Heart left ventricle (tissue), 16 donors: ENCODE results near the gene COPZ1. TPM values are rescaled to one million over a fixed set of nuclear protein-coding genes. Genes with fewer than 3 reads are reported as not detected.

Experiments used
- ATAC-seq, 4 donors: fragments of 200-7000 bp; cut with Tn5 transposase; one replicate each; pipeline ENCODE4 v1.9.1; 2020 to 2022; ENCODE audit warnings: moderate library complexity in 4 of 4, mild to moderate bottlenecking in 3 of 4, moderate number of reproducible peaks in 1 of 4
- DNase-seq, 5 donors: peaks; one replicate each; pipeline ENCODE4 v3.0.0-alpha.2; 2020
- H3K27ac ChIP-seq, 12 donors: fragments of 200-600 bp; sonication (generic) in 4 of 12; one replicate each; pipeline versions ENCODE4 v1.5.0 to v1.8.0; 2016 to 2022; ENCODE audit warnings: mild to moderate bottlenecking in 2 of 12
- H3K27me3 ChIP-seq, 9 donors: fragments of 200-600 bp; sonication (generic) in 2 of 9; one replicate each; pipeline versions ENCODE4 v1.5.1 to v1.8.0; 2016 to 2022; ENCODE audit warnings: mild to moderate bottlenecking in 3 of 9
- H3K36me3 ChIP-seq, 9 donors: fragments of 200-600 bp; sonication (generic) in 2 of 9; one replicate each; pipeline versions ENCODE4 v1.5.0 to v1.8.0; 2018 to 2022; ENCODE audit warnings: mild to moderate bottlenecking in 2 of 9
- H3K4me1 ChIP-seq, 12 donors: fragments of 200-600 bp; sonication (generic) in 4 of 12; one replicate each; pipeline versions ENCODE4 v1.5.0 to v1.8.0; 2016 to 2022; ENCODE audit warnings: mild to moderate bottlenecking in 3 of 12
- H3K4me3 ChIP-seq, 12 donors: fragments of 200-600 bp; sonication (generic) in 4 of 12; one replicate each; pipeline versions ENCODE4 v1.5.0 to v1.8.0; 2017 to 2022; ENCODE audit warnings: mild to moderate bottlenecking in 9 of 12, moderate library complexity in 4 of 12
- H3K9me3 ChIP-seq, 12 donors: fragments of 200-600 bp; sonication (generic) in 4 of 12; one replicate each; pipeline versions ENCODE4 v1.5.0 to v1.8.0; 2016 to 2022; ENCODE audit warnings: mild to moderate bottlenecking in 1 of 12
- POLR2A ChIP-seq, 2 donors: fragments of 450-650 bp; IDR thresholded peaks; one replicate each; pipeline ENCODE4 v1.6.1; 2017; ENCODE audit warnings: antibody characterized with exemption in 2 of 2, mild to moderate bottlenecking in 2 of 2, moderate library complexity in 2 of 2
- WGBS, 4 donors: extraction: QIAGEN DNeasy Blood & Tissue Kit in 2 of 4; methylation state at CpG; one replicate each; pipeline versions ENCODE4 v1.1.5 to v1.1.7; 2013 to 2018; 5-methylcytosine and 5-hydroxymethylcytosine counted together
- intact Hi-C, 10 donors: fragments of 100-400 bp; cut with DNase I; formaldehyde crosslinking; loops; one replicate each; pipeline versions ENCODE4 v1.11.1 to v1.14.2; 2022
- microRNA counts, 2 donors: library from miRNA; unstranded; fragments of <30 nt; microRNA quantifications; one replicate each; lab custom pipeline; 2016
- microRNA-seq, 4 donors: library from miRNA; unstranded; fragments of <30 nt; microRNA quantifications; one replicate each; pipeline versions ENCODE4 to v1.2.0, GENCODE V29; 2017 to 2020
- polyA plus RNA-seq, 2 donors: library from polyadenylated mRNA; stranded (reverse); fragments of 200-250 nt; gene quantifications; one replicate each; pipeline ENCODE4 v1.2.3, GENCODE V29; 2013
- total RNA-seq, 9 donors: library from RNA; depleted of rRNA in 2 of 9; stranded (reverse); fragments of >200 nt in 2 of 9; fragmentation: NEBNext Ultra II Directional in 3 of 9; extraction: Animal tissue kit (Norgen Biotek cat#: 25700) in 3 of 9; gene quantifications; one replicate each; pipeline versions ENCODE4 v1.1.0 to v1.2.4, GENCODE V29; 2016 to 2023
- TF ChIP-seq, protein P1 (sequence below), 12 donors: fragments of 200-600 bp; sonication (generic) in 4 of 12; IDR thresholded peaks; one replicate each; pipeline versions ENCODE4 v1.5.0 to v1.8.0; 2018 to 2022; ENCODE audit warnings: antibody characterized with exemption in 12 of 12, mild to moderate bottlenecking in 5 of 12
- donor health status: ischemic (EF 13 %, LVEDD 7.1; RV severe dilation, severe dysfunction).
- donor health status: healthy with polysubstance abuse.
- donor health status: DM: no; HTN: yes; CAD: no.
- donor health status: DM: no; HTN: no; CAD: no.
- donor health status: ischemic (EF 25% LVEDD 6.9; RV normal size, moderate dysfunction).
- donor health status: ischemic (EF 25% LVEDD 5.7; RV mildly dilated, moderate dysfunction).
- donor health status: healthy.
- donor health status: DM: yes; HTN: yes; CAD: no.
- donor health status: ischemic (EF 35%, LVEDD 5.7; RV mildly dilated, moderate dysfunction).
- donor health status: nonischemic (EF 11% LVEDD 7.7; RV severe dilation, severe dysfunction).
- donor health status: DM: yes; HTN: yes; CAD: no.
- donor health status: PGD.
- donor health status: ischemic (EF 29% LVEDD 5.4; RV normal size, mild dysfunction).
- donor health status: nonischemic (EF 23%, LVEDD 6.1; RV moderate dilation, normal function).

The COPZ1 gene
- total and polyA plus RNA-seq, 11 donors = 77.3 to 146 (median 125) TPM

GRCh38 chr12:54398995-54399793 lies 74.3 kb downstream of the COPZ1 start:
- peaks cover 0 to 20% (median 3%) of the 10 kb centered on the region in 12 donors for H3K4me1 ChIP-seq
- peak; percentile 82 to 92 (median 85) for DNase-seq
- ATAC-seq = peak; percentile 76 to 86 (median 84)
- intact Hi-C loops = loop anchor here in 7 of 10 donors (1.0 to 2.0 kb wide), 2 partner anchors 40 kb away; no protein-coding TSS in a partner anchor
- 75 to 79% (median 78%) methylated on average over 8 of the region's 8 CpGs for WGBS, 4 donors
- H3K27me3 ChIP-seq = no peaks in the 10 kb centered on the region
- peaks cover 0 to 100% (median 97%) of the 10 kb centered on the region in 9 donors for H3K36me3 ChIP-seq
- H3K27ac ChIP-seq = peak overlapping the region in 1 of 12 donors; percentile 73
- no peaks in the 10 kb centered on the region for H3K9me3 ChIP-seq
- TF ChIP-seq, protein P1, sequence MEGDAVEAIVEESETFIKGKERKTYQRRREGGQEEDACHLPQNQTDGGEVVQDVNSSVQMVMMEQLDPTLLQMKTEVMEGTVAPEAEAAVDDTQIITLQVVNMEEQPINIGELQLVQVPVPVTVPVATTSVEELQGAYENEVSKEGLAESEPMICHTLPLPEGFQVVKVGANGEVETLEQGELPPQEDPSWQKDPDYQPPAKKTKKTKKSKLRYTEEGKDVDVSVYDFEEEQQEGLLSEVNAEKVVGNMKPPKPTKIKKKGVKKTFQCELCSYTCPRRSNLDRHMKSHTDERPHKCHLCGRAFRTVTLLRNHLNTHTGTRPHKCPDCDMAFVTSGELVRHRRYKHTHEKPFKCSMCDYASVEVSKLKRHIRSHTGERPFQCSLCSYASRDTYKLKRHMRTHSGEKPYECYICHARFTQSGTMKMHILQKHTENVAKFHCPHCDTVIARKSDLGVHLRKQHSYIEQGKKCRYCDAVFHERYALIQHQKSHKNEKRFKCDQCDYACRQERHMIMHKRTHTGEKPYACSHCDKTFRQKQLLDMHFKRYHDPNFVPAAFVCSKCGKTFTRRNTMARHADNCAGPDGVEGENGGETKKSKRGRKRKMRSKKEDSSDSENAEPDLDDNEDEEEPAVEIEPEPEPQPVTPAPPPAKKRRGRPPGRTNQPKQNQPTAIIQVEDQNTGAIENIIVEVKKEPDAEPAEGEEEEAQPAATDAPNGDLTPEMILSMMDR (IDR thresholded peaks at IDR 0.05) = peak; percentile 97 to 99 (median 99)
- no peak for TF ChIP-seq POLR2A (IDR thresholded peaks at IDR 0.05)
- H3K4me3 ChIP-seq = no peak overlapping the region

GRCh38 chr12:54401119-54401518 lies 76.2 kb downstream of the COPZ1 start:
- DNase-seq = no peak

More at GRCh38 chr12:54401119-54401518, 76.2 kb downstream of the COPZ1 start:
- H3K36me3 ChIP-seq = peaks cover 8 to 100% (median 98%) of the 10 kb centered on the region in 9 donors
- WGBS, 4 donors = 93 to 98% (median 96%) methylated on average over 2 of the region's 2 CpGs
- intact Hi-C loops = loop anchor here in 4 of 10 donors (1.0 to 2.0 kb wide), 3 partner anchors 18 to 38 kb away; partner anchors contain the start of gene ITGA5 (in 1 of the 4)
- peak overlapping the region in 1 of 12 donors; percentile 73 for H3K27ac ChIP-seq
- TF ChIP-seq POLR2A (IDR thresholded peaks at IDR 0.05) = no peak
- TF ChIP-seq, protein P1 (IDR thresholded peaks at IDR 0.05) = no peak
- peaks cover 0 to 13% (median 2%) of the 10 kb centered on the region in 12 donors for H3K4me1 ChIP-seq
- H3K4me3 ChIP-seq = no peak overlapping the region
- no peak for ATAC-seq
- no peaks in the 10 kb centered on the region for H3K27me3 ChIP-seq
- H3K9me3 ChIP-seq = no peaks in the 10 kb centered on the region

MicroRNAs within 50 kb of the gene (microRNA counts, 767-probe panel; counts per million panel counts)
- microRNA hsa-miR-148b-3p (lab: Ali Mortazavi, UCI) = 4,126 to 4,286 counts per million in 2 donors

Small RNA genes lying within 50 kb of the gene (microRNA-seq; reads per million reads assigned to microRNA genes)
- gene MIR148B = 112 to 365 (median 179) reads per million in 4 donors

Other genes starting within 250 kb of the COPZ1 start
- 10 to 100 TPM; 10.5 to 18.9 (median 15.7) TPM for gene SMUG1, start 136.1 kb upstream of the COPZ1 start, total RNA-seq
- 10 to 100 TPM; 13.3 to 21.9 TPM for gene SMUG1, start 136.1 kb upstream of the COPZ1 start, polyA plus RNA-seq
- 10 to 100 TPM; 22.3 to 59.5 (median 49.4) TPM for gene CBX5, start 45.0 kb upstream of the COPZ1 start, total RNA-seq
- gene CBX5, start 45.0 kb upstream of the COPZ1 start, polyA plus RNA-seq = 10 to 100 TPM; 18.4 to 32.1 TPM
- gene HNRNPA1, start 44.4 kb upstream of the COPZ1 start, total RNA-seq = 100 to 1,000 TPM; 129 to 565 (median 396) TPM
- gene HNRNPA1, start 44.4 kb upstream of the COPZ1 start, polyA plus RNA-seq = 100 to 1,000 TPM; 315 to 735 TPM
- 1 to 10 TPM in 2 of 9 donors, under 1 TPM in 5, not detected in 2; 0.21 to 1.7 (median 0.63) TPM for gene NFE2, start 24.1 kb upstream of the COPZ1 start, total RNA-seq
- gene NFE2, start 24.1 kb upstream of the COPZ1 start, polyA plus RNA-seq = under 1 TPM; 0.38 to 0.51 TPM
- 1 to 10 TPM in 2 of 9 donors, under 1 TPM in 2, not detected in 5; 0.21 to 4.4 (median 0.94) TPM for gene GPR84, start 39.4 kb downstream of the COPZ1 start, total RNA-seq
- under 1 TPM in 1 of 2 donors, not detected in 1; 0.37 TPM for gene GPR84, start 39.4 kb downstream of the COPZ1 start, polyA plus RNA-seq
- 10 to 100 TPM in 4 of 9 donors, 1 to 10 TPM in 5; 3.6 to 22.7 (median 6.7) TPM for gene ZNF385A, start 59.6 kb downstream of the COPZ1 start, total RNA-seq
- gene ZNF385A, start 59.6 kb downstream of the COPZ1 start, polyA plus RNA-seq = 1 to 10 TPM; 5.3 TPM
- 100 to 1,000 TPM in 2 of 9 donors, 10 to 100 TPM in 7; 41.6 to 128 (median 55.0) TPM for gene ITGA5, start 94.1 kb downstream of the COPZ1 start, total RNA-seq
- gene ITGA5, start 94.1 kb downstream of the COPZ1 start, polyA plus RNA-seq = 100 to 1,000 TPM in 1 of 2 donors, 10 to 100 TPM in 1; 33.2 to 301 TPM
- gene GTSF1, start 148.5 kb downstream of the COPZ1 start, total RNA-seq = 1 to 10 TPM in 1 of 9 donors, not detected in 8; 1.2 TPM
- gene GTSF1, start 148.5 kb downstream of the COPZ1 start, polyA plus RNA-seq = under 1 TPM in 1 of 2 donors, not detected in 1; 0.39 TPM
- gene NCKAP1L, start 172.6 kb downstream of the COPZ1 start, total RNA-seq = 10 to 100 TPM in 2 of 9 donors, 1 to 10 TPM in 7; 2.4 to 66.3 (median 5.4) TPM
- 1 to 10 TPM in 1 of 2 donors, under 1 TPM in 1; 0.88 to 2.1 TPM for gene NCKAP1L, start 172.6 kb downstream of the COPZ1 start, polyA plus RNA-seq
- gene PDE1B, start 224.5 kb downstream of the COPZ1 start, total RNA-seq = 1 to 10 TPM; 1.4 to 8.8 (median 3.5) TPM
- gene PDE1B, start 224.5 kb downstream of the COPZ1 start, polyA plus RNA-seq = 1 to 10 TPM; 2.3 to 5.2 TPM